GM18861 (cell line): ENCODE data around the gene CTSD.
"Not testable (repeated sequence)": the region's sequence is repeated elsewhere in the genome, so short reads cannot be mapped to it uniquely, and the experiment has no call there.

Experiments
- ATAC-seq: cut with Tn5 transposase; IDR thresholded peaks from one replicate; pipeline ENCODE4 v1.9.1; 2021; ENCODE audit not compliant: unreplicated experiment

The CTSD gene

DNA sequence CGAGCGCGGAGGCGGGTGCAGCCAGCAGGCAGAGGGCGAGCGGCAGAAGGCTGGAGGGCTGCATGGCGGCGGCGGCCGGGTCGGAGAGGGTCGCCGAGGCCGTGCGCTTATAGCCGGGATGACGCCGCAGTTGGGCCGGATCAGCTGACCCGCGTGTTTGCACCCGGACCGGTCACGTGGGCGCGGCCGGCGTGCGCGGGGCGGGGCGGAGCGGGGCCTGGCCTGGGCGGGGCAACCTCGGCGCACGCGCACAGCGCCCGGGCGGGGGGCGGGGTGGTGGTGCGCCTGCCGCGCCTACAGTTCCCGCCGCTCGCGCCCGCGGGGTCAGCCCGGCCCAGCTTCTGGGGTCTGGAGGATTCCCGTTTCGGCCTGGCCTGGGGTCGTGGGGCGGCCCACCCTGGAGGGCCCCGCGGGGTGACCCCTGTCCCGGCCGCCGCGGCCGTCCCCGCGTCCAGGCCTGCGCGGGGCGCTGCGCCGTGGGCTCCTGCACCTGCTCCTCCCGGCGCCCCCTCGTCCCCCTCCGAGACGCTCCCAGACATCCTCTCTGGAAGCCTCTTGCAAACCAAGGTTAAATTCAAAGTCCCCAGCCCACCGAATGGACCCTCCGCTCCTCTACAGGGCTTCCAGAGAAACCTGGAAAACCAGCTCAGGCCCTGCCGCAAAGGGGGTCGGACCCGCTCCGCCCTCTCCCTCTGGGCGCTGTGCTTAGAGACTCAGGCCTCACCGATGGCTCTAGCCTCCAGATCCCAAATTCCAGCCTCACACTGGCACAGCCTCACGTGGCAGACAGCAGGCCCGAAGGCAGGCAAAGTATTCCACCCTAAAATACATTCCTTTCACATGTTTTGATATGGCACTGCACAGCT lies at the start of gene CTSD:
CTSD (minus strand) TSS at position 132 of the 866 bp plus-strand sequence; CDS start at position 64, 68 bp downstream.
- ATAC-seq = peak; percentile 57

DNA sequence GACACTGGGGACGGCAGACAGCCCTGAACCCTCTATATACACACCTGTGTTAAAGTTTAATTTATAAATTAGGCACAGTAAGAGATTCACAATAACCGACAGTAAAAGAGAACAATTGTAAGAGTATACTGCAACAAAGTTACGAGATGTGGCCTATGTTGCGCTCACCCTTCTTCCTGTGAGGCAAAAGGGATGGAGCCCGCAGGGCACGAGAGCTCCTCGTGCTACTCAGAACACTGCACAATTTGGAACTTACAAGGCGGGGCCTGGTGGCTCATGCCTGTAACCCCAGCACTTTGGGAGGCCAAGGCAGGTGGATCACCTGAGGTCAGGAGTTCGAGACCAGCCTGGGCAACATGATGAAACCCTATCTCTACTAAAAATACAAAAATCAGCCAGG lies 49.6 kb upstream of the CTSD start:
- not testable (repeated sequence) for ATAC-seq

DNA sequence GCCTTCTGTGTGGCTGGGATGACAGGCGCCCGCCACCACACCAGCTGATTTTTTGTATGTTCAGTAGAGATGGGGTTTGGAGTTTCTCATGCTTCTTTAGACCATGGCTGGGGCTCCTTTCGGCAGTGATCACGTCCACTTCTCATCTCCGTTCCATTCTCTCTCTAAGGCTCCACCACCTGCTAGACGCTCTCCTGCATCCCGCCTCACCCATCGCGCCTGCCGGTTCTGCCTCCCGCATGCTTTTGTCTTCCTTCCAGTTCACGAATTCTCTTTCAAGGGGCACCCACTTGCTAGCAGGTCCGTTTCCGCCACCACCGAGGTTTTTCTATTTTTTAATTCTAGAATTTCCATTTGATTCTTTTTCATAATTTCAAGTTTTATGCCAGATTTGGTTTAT lies 49.1 kb upstream of the CTSD start:
- no peak for ATAC-seq

DNA sequence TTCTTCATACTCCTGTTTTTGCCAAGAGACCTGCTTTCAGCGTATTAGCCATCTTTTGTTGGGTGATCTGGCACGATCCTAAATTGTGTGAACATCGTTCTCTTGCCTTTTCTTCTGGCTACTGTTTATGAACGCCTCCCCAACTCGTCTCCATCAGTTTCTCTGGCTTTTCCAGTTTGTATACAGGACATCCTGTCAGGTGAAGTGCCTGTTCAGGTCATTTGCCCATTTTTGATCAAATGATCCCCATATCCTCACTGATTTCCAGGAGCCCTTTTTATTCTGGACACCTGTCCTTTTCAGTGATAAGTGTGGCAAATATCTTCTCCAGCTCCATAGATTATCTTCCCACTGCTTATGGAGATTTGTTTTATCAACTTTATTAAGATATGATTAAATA lies 48.5 kb upstream of the CTSD start:
- no peak for ATAC-seq

DNA sequence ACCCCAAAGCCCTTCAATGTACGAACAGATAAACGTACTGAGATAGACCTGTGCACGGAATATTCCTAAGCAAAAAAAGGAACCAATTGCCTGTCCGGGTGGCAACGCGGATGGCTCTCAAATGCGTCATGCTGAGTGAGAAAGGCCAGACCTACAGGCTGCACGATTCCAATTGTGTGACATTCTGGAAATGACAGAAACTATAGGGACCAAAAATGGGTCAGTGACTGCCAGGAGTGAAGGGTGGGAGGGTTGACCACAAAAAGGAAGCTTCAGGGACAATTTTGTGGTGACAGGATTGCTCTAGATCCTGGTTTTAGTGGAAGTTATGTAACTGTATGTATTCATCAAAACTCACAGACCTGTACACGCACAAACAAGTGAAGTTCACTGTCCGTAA lies 47.0 kb upstream of the CTSD start:
- no peak for ATAC-seq

GRCh38 chr11:1807264-1807995 lies 43.7 kb upstream of the CTSD start:
- no peak for ATAC-seq

DNA sequence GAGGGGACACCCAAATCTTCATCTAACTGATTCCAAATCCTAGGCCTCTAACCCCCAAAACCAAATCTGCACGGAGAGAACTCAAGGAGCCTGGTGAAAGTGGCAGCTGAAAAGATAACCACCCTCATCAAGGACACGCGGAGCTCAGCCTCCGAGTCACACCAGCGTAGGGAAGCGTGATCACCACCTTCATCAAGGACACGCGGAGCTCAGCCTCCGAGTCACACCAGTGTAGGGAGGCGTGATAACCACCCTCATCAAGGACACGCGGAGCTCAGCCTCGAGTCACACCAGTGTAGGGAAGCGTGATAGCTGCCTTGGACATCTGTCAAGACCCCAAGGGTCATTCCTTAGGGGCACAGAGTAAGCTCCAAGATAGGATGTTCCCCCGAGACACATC lies 41.8 kb upstream of the CTSD start:
- no peak for ATAC-seq

DNA sequence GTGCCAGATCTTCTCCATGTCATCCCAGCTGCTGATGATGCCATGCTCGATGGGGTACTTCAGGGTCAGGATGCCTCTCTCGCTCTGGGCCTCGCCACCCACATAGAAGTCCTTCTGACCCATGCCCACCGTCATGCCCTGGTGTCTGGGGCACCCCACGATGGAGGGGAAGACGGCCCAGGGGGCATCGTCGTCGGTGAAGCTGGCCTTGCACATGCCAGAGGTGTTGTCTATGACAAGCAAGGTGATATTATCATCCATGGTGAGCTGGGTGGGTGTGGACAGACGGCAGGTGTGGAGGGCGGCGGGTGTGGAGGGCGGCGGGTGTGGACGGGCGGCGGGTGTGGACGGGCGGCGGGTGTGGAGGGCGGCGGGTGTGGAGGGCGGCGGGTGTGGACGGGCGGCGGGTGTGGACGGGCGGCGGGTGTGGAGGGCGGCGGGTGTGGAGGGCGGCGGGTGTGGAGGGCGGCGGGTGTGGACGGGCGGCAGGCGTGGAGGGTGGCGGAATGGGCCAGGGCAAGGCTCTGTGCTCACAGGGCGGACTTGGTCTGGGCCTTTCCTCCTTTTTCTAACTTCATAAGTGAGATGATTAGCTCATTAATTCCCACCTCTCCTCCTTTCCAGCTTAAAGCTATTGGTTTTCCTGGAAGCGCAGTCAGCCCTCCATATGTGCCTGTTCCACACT lies 40.2 kb upstream of the CTSD start:
- ATAC-seq = not testable (repeated sequence)

DNA sequence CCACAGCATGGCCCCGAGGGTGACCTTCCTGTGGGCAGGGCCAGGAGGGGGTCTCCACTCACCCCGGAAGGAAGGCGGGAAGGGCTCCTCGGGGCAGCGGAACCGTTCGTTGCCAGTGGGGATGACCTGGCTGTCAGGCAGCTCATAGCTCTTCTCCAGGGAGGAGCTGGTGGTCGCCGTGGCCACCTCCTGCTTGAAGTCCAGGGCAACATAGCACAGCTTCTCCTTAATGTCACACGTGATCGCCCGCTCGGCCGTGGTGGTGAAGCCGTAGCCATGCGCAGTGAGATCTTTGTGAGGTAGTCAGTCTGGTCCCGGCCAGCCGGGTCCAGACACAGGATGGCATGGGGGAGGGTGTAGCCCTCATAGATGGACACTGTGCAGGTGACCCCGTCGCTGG lies 39.5 kb upstream of the CTSD start:
- no peak for ATAC-seq

- ATAC-seq = no peak
Observed at GRCh38 chr11:1797391-1798125, 33.8 kb upstream of the CTSD start.

GRCh38 chr11:1796413-1797011 lies 32.8 kb upstream of the CTSD start:
- ATAC-seq = no peak

DNA sequence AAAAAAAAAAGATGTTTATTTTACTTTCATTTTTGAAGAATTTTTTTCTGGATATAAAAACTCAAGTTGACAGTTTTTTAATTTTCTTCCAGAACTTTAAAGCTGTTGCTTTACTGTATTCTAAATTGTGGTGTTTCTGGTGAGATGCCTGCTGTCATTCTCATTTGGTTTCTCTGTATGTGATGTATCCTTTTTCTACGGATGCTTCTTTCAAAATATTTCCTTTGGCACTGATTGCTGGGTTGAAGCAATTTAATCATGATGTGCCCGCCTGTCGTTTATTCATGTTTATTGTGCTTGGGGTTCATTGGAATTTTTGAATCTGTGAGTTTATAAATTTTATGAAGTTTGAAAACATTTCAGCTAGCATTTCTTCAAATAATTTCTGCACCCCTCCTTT lies 29.4 kb upstream of the CTSD start:
- no peak for ATAC-seq

DNA sequence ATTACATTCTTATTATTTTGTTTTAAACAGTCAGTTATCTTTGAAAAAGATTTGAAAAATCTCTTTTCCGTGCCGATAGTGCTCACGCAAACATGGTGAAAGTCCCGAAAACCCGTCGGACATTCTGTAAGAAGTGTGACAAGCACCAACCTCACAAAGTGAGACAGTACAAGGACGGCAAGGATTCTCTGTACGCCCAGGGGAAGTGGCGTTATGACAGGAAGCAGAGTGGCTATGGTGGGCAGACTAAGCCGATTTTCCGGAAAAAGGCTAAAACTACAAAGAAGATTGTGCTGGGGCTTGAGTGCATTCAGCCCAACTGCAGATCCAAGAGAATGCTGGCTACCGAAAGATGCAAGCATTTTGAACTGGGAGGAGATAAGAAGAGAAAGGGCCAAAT lies 28.7 kb upstream of the CTSD start:
- ATAC-seq = no peak

- no peak for ATAC-seq
Observed at GRCh38 chr11:1791912-1792311, 28.2 kb upstream of the CTSD start.

DNA sequence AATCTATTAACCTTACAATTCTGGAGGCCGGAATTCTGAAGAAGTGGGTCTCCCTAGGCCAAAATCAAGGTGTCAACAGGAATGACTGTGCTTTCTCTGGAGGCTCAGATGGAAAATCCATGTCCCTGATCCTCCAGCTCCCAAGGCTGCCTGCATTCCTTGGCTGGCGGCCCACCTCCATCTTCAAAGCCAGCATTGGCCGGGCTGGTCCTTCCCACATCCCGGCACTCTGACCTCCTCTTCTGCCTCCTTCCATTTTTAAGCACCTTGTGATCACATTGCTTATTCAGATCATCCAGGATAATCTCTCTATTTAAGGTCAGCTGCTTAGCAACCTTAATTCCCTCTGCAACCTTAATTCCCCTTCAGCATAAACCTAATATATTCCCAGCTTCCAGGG lies 22.7 kb upstream of the CTSD start:
- no peak for ATAC-seq

DNA sequence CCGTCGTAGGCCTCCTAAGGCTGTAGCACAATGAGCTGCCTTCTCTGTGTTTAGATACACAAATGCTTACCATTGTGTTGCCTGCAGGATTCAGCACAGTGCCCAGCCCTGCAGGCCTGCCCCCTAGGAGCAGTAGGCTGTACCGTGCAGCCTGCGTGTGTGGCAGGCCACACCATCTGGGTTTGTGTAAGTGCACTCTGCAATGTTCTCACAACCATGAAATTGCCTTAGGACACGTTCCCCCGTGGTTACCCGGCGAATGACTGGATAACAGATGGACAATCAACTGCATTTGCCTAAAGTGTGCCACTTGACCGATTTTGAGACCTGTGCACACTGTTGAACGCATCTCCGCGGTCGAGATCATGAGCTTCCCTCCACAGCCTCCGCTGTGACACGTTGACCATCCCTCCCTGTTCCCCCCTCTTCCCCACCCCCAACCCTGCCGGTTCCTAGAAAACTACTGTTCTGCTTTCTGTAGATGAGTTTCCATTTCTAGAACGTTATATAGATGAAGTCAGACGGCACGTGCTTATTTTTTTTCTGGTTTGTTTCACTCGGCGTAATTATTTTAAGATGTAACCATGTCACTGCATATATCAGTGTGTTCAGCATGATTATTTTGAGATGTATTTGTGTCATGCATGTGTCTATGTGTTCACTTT lies 22.2 kb upstream of the CTSD start:
- no peak for ATAC-seq

GRCh38 chr11:1784761-1785650 lies 21.3 kb upstream of the CTSD start:
- ATAC-seq = no peak

DNA sequence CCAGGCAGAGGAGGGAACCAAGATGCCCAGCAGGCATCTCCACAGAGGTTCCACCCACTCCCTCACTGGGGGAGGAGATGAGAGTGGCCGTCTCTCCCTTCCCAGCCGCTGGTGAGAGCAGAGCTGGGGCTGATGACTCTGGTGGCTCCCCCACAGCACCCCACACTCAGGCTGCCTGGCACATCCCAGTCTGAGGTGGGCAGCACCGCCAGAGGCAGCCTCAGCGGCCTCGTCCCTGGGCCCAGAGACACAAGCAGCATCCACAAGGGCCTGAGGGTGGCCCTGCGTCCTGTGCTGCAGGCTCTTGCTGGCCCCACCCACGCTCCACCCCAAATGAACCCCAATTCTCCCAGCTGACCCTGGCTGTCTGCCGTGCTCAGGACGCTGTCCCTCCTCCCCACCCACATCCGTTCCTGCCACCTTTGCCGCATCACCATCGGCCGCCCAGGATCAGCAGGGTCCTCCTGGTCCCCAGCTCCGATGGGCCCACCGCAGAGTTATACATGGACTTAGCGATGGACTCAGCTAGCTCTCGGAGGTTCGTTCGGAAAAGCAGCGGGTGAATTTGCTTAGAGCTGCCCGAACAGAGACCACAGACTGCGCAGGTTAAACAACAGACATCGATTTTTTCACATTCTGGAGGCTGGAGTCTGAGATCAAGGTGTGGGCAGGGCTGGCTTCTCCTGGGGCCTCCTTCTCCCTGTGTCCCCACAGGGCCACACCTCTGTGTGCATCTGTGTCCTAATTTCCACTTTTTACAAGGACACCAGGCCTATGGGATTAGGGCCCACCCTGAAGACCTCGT lies 20.2 kb upstream of the CTSD start:
- no peak for ATAC-seq
